H9 (cell line): Measurements from ENCODE around the gene RNF39. TPM values are rescaled to one million over a fixed set of nuclear protein-coding genes. Genes with fewer than 3 reads are reported as not detected.

Source experiments
- DNase-seq: peaks from one replicate; pipeline ENCODE4 v3.0.0-alpha.2; 2017
- H2AFZ ChIP-seq: one replicate; pipeline ENCODE4 v1.6.1; 2013; ENCODE audit warnings: mild to moderate bottlenecking, low read length, control low read depth, moderate library complexity
- H2AK5ac ChIP-seq: 2 replicates; pipeline ENCODE4 v1.6.1; 2013; ENCODE audit warnings: low read length, control low read depth, mixed read lengths; ENCODE audit not compliant: insufficient read length
- H2BK120ac ChIP-seq: one replicate; pipeline ENCODE4 v1.6.1; 2013; ENCODE audit warnings: low read depth, mild to moderate bottlenecking, low read length, control low read depth, inconsistent platforms; ENCODE audit not compliant: poor library complexity, severe bottlenecking
- H2BK12ac ChIP-seq: 2 replicates; pipeline ENCODE4 v1.6.1; 2013; ENCODE audit warnings: low read length, control low read depth, mixed read lengths, low read depth; ENCODE audit not compliant: insufficient read length
- H2BK15ac ChIP-seq: 2 replicates; pipeline ENCODE4 v1.6.1; 2013; ENCODE audit warnings: low read depth, low read length, control low read depth
- H2BK20ac ChIP-seq: one replicate; pipeline ENCODE4 v1.6.1; 2013; ENCODE audit warnings: low read depth, mild to moderate bottlenecking, low read length, control low read depth, inconsistent platforms; ENCODE audit not compliant: poor library complexity, severe bottlenecking
- H2BK5ac ChIP-seq: 2 replicates; pipeline ENCODE4 v1.6.1; 2013; ENCODE audit warnings: low read length, control low read depth, mixed read lengths; ENCODE audit not compliant: insufficient read length
- H3K14ac ChIP-seq: 2 replicates; pipeline ENCODE4 v1.6.1; 2013; ENCODE audit warnings: low read length, control low read depth; ENCODE audit not compliant: insufficient read depth
- H3K18ac ChIP-seq: 2 replicates; pipeline ENCODE4 v1.6.1; 2013; ENCODE audit warnings: low read depth, mild to moderate bottlenecking, mixed read lengths, low read length, control low read depth; ENCODE audit not compliant: insufficient read length
- H3K23ac ChIP-seq: 2 replicates; pipeline ENCODE4 v1.6.1; 2013; ENCODE audit warnings: low read length, control low read depth, mixed read lengths, low read depth; ENCODE audit not compliant: insufficient read length
- H3K23me2 ChIP-seq: 2 replicates; pipeline ENCODE4 v1.6.1; 2013; ENCODE audit warnings: low read depth, mild to moderate bottlenecking, mixed read lengths, low read length, control low read depth; ENCODE audit not compliant: insufficient read length, poor library complexity, severe bottlenecking
- H3K27ac ChIP-seq: 2 replicates; pipeline ENCODE4 v1.5.1; 2013; ENCODE audit warnings: low read length, control low read depth, mixed read lengths, low read depth; ENCODE audit not compliant: insufficient read length
- H3K27me3 ChIP-seq: 2 replicates; pipeline ENCODE4 v1.6.1; 2013; ENCODE audit warnings: low read length, control low read depth, inconsistent platforms; ENCODE audit not compliant: insufficient read depth
- H3K4ac ChIP-seq: 2 replicates; pipeline ENCODE4 v1.6.1; 2013; ENCODE audit warnings: low read depth, mild to moderate bottlenecking, control low read depth, inconsistent platforms, low read length, moderate library complexity
- H3K4me1 ChIP-seq: 2 replicates; pipeline ENCODE4 v1.6.1; 2013; ENCODE audit warnings: low read length, control low read depth, inconsistent platforms; ENCODE audit not compliant: insufficient read depth
- H3K4me2 ChIP-seq: 2 replicates; pipeline ENCODE4 v1.6.1; 2013; ENCODE audit warnings: low read length, control low read depth, mixed read lengths; ENCODE audit not compliant: insufficient read length, insufficient read depth
- H3K56ac ChIP-seq: 2 replicates; pipeline ENCODE4 v1.6.1; 2013; ENCODE audit warnings: low read depth, mild to moderate bottlenecking, mixed read lengths, low read length, control low read depth; ENCODE audit not compliant: insufficient read length
- H3K79me1 ChIP-seq: 2 replicates; pipeline ENCODE4 v1.6.1; 2013; ENCODE audit warnings: low read depth, mild to moderate bottlenecking, moderate library complexity, low read length, control low read depth, inconsistent platforms; ENCODE audit not compliant: insufficient read depth, poor library complexity, severe bottlenecking
- H3K79me2 ChIP-seq: 2 replicates; pipeline ENCODE4 v1.6.1; 2013; ENCODE audit warnings: low read length, control low read depth, inconsistent platforms; ENCODE audit not compliant: insufficient read depth
- H3K9ac ChIP-seq: 2 replicates; pipeline ENCODE4 v1.6.1; 2013; ENCODE audit warnings: low read length, control low read depth, mixed read lengths; ENCODE audit not compliant: insufficient read length; ENCODE audit errors: extremely low read depth
- H3K9me3 ChIP-seq: one replicate; pipeline ENCODE4 v1.6.1; 2013; ENCODE audit warnings: low read depth, low read length, inconsistent platforms; ENCODE audit not compliant: control insufficient read depth
- H3T11ph ChIP-seq: one replicate; pipeline ENCODE4 v1.6.1; 2013; ENCODE audit warnings: mild to moderate bottlenecking, low read length, control low read depth, inconsistent platforms
- H4K20me1 ChIP-seq: one replicate; pipeline ENCODE4 v1.6.1; 2013; ENCODE audit not compliant: control insufficient read depth, insufficient read length, insufficient read depth
- H4K5ac ChIP-seq: 2 replicates; pipeline ENCODE4 v1.6.1; 2013; ENCODE audit warnings: low read depth, mild to moderate bottlenecking, mixed read lengths, low read length, control low read depth; ENCODE audit not compliant: insufficient read length
- H4K8ac ChIP-seq: replicated peaks from 2 replicates; pipeline ENCODE4 v1.6.1; 2013; ENCODE audit warnings: low read length, control low read depth, mixed read lengths, low read depth; ENCODE audit not compliant: insufficient read length
- H4K91ac ChIP-seq: 2 replicates; pipeline ENCODE4 v1.6.1; 2013; ENCODE audit warnings: low read depth, mild to moderate bottlenecking, moderate library complexity, mixed read lengths, low read length, control low read depth; ENCODE audit not compliant: insufficient read length
- H3K27ac Mint-ChIP-seq, 3 experiments: 2 replicates in 2 of 3; 3 replicates in 1 of 3; pipeline ENCODE4 v1.8.0; 2020 to 2021; ENCODE audit warnings: mixed read lengths in 3 of 3, mild to moderate bottlenecking in 1 of 3, moderate library complexity in 1 of 3
- H3K27me3 Mint-ChIP-seq: 2 replicates; pipeline ENCODE4 v1.8.0; 2021; ENCODE audit warnings: low read depth, mild to moderate bottlenecking, moderate library complexity, mixed read lengths
- H3K36me3 Mint-ChIP-seq, 3 experiments: 2 replicates in 2 of 3; 3 replicates in 1 of 3; pipeline ENCODE4 v1.8.0; 2020 to 2021; ENCODE audit warnings: low read depth in 3 of 3, mixed read lengths in 3 of 3; ENCODE audit not compliant: insufficient read depth in 1 of 3
- H3K4me1 Mint-ChIP-seq, 2 experiments: 2 replicates each; pipeline ENCODE4 v1.8.0; 2020; ENCODE audit warnings: mixed read lengths in 2 of 2
- H3K4me3 Mint-ChIP-seq, 2 experiments: 2 replicates in 1 of 2; 3 replicates in 1 of 2; pipeline ENCODE4 v1.8.0; 2020 to 2021; ENCODE audit warnings: mild to moderate bottlenecking in 2 of 2, mixed read lengths in 2 of 2, moderate library complexity in 1 of 2
- H3K9me3 Mint-ChIP-seq, 2 experiments: 2 replicates in 1 of 2; 3 replicates in 1 of 2; pipeline ENCODE4 v1.8.0; 2020; ENCODE audit warnings: mild to moderate bottlenecking in 2 of 2, mixed read lengths in 2 of 2, moderate library complexity in 1 of 2
- WGBS: extraction: QIAGEN DNeasy Blood & Tissue Kit; methylation state at CpG from one replicate; pipeline ENCODE4 v1.1.7; 2013; ENCODE audit warnings: missing lambda C conversion rate, low lambda C conversion rate, mixed read lengths; ENCODE audit not compliant: insufficient read length; ENCODE audit errors: extremely low coverage; 5-methylcytosine and 5-hydroxymethylcytosine counted together
- total RNA-seq: library from RNA; stranded (reverse); gene quantifications from 2 replicates; pipeline ENCODE4 v1.2.1, GENCODE V29; 2021
- TF ChIP-seq, protein P1 (sequence below): fragments of 200-600 bp; sonication (generic); conservative IDR thresholded peaks from 3 replicates; pipeline ENCODE4 v1.8.0; 2021; ENCODE audit warnings: antibody characterized with exemption, mild to moderate bottlenecking

The RNF39 gene
- total RNA-seq, 1 experiment from 2014 or later, result 0.26 TPM

DNA sequence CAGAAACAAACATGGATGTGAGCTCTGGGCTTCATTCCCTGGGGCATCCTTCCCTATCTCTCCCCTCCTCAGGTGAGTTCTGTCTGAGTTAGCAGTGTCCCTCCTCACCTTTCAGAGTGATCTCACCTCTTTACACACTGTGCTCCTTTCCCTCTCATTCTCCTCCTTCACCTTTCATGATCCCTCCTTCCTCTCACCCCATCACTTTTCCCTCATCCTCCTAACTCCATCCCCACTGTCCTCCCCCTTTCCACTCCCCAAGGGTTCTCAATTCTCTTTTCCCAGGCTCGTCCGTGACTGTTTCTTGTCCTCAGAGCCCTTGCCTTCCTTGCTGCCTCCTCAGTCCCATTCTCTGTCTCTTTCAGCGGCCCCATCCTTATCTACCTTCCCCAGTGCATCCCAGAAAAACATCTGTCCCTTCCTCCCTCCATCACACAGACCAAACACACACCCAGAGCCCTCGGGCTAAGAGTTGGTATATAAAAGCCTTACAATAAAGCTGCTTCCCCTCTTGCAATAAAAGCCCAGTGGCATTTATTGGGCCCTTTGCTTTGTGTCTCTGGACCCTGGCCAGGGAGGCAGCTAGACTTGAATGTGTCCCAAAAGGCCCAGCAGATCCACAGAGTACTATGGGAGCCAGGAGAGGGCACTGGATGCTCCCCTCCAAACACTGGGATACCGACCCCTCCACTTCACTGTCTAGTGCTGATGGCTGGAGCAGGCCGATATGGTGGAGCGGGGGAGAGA, 1.9 kb downstream of the RNF39 start:
- no peak overlapping the region for H3K18ac ChIP-seq
- peaks cover 0 to 3% of the 10 kb centered on the region in 2 experiments; a peak in 2 of 5 replicates for H3K9me3 Mint-ChIP-seq
- peaks cover 94% of the 10 kb centered on the region for H3K27me3 Mint-ChIP-seq
- H2BK12ac ChIP-seq, result no peak overlapping the region
- no peak overlapping the region for H3K4ac ChIP-seq
- no peak overlapping the region for H3K56ac ChIP-seq
- H3K27me3 ChIP-seq, result peaks cover 43% of the 10 kb centered on the region
- no peak overlapping the region for H4K91ac ChIP-seq
- no peaks in the 10 kb centered on the region for H3K4me1 ChIP-seq
- H2BK20ac ChIP-seq, result no peak overlapping the region
- H3K9me3 ChIP-seq, result no peaks in the 10 kb centered on the region
- no peaks in the 10 kb centered on the region for H3K79me1 ChIP-seq
- peak overlapping the region; percentile 83 for H3K4me2 ChIP-seq
- no CpG with 5 or more reads among the region's 7 CpGs for WGBS
- no peak overlapping the region for H4K8ac ChIP-seq
- H3K79me2 ChIP-seq, result no peaks in the 10 kb centered on the region
- H2BK5ac ChIP-seq, result no peak overlapping the region
- H3T11ph ChIP-seq, result no peak overlapping the region
- H3K23me2 ChIP-seq, result peaks cover 29% of the 10 kb centered on the region
- H3K36me3 Mint-ChIP-seq, result peaks cover 8 to 14% (median 9%) of the 10 kb centered on the region in 3 experiments; a peak in 6 of 7 replicates
- no peak overlapping the region for H3K9ac ChIP-seq
- H3K23ac ChIP-seq, result no peak overlapping the region
- no peak overlapping the region for H2AFZ ChIP-seq
- H3K4me1 Mint-ChIP-seq, result peaks cover 34 to 36% of the 10 kb centered on the region in 2 experiments
- H2BK15ac ChIP-seq, result no peak overlapping the region
- TF ChIP-seq, protein P1, sequence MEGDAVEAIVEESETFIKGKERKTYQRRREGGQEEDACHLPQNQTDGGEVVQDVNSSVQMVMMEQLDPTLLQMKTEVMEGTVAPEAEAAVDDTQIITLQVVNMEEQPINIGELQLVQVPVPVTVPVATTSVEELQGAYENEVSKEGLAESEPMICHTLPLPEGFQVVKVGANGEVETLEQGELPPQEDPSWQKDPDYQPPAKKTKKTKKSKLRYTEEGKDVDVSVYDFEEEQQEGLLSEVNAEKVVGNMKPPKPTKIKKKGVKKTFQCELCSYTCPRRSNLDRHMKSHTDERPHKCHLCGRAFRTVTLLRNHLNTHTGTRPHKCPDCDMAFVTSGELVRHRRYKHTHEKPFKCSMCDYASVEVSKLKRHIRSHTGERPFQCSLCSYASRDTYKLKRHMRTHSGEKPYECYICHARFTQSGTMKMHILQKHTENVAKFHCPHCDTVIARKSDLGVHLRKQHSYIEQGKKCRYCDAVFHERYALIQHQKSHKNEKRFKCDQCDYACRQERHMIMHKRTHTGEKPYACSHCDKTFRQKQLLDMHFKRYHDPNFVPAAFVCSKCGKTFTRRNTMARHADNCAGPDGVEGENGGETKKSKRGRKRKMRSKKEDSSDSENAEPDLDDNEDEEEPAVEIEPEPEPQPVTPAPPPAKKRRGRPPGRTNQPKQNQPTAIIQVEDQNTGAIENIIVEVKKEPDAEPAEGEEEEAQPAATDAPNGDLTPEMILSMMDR, result no peak
- no peaks in the 10 kb centered on the region for H4K20me1 ChIP-seq
- no peak for DNase-seq
- H3K27ac ChIP-seq, result no peak overlapping the region
- H3K27ac Mint-ChIP-seq, result no peak overlapping the region
- H2BK120ac ChIP-seq, result no peak overlapping the region
- no peak overlapping the region for H3K14ac ChIP-seq
- peak overlapping the region; percentile 73 to 93 for H3K4me3 Mint-ChIP-seq
- H2AK5ac ChIP-seq, result no peak overlapping the region
- no peak overlapping the region for H4K5ac ChIP-seq
